ENCODE data around the gene SF1. TPM values are rescaled to one million over a fixed set of nuclear protein-coding genes. Genes with fewer than 3 reads are reported as not detected.

Gene SF1
- total and polyA plus RNA-seq, 2 of the 8 experiments (the other 6 are each of a cell fraction or from before 2014, with no cell fraction given): 72.7 to 353 TPM

DNA sequence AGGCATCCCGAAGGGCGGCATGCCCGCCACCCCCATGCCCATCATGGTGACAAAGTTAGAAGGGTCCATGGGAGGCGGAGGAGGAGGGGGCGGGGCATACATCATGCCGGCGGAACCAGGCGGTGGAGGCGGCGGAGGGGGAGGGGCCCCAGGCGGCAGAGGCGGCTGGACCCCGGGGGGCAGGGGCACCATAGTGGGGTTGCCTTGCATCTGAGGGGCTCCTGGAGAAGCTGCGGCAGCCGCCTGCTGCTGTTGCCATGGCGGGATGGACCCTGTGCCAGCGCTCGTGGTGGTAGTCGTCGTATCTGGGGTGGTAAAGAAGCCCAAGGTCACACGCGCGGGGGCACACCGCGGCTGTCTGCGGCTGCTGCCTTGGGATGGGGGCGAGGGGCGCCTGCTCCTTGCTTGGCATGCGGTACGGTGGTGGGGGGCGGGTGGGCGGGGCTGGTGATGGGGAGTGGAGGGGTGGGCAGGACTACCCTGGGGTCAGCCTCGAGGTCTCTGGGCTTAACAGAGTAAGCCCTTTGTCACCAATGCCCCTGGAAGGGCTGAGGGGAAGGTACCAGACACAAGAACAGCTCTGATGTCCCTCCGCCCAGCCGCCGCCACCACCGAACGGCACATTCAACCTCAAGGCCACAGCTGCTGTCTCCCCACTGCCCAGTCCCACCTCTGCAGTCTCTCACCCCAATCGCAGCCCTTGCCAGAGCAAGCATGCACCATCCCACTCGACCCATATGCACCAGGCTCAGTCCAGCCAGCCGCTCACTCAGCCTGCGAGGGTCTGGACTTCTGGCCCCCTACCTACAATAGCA lies 12.3 kb downstream of the SF1 start:
- Histone ChIP-seq H2BK5ac (ENCODE audit: low read depth, low read length) (no peak overlapping the region), H3K56ac (replicated peaks; ENCODE audit: insufficient read length, low read depth, low read length) (no peak overlapping the region), H3K4me2 (ENCODE audit: insufficient read depth in 1 of 2, low read depth in 2 of 2, low read length in 2 of 2) (peak overlapping the region in 1 of 2 experiments; percentile 70; a peak in 1 of 4 replicates), H2AFZ (ENCODE audit: low read length) (no peak overlapping the region), H3K4me3 (ENCODE audit: extremely low read depth in 1 of 4, insufficient read depth in 2 of 4, low read depth in 3 of 4, low read length in 4 of 4) (no peak overlapping the region), H4K5ac (ENCODE audit: insufficient read length, low read depth, low read length) (no peak overlapping the region), H4K8ac (ENCODE audit: extremely low read depth, insufficient read depth, low read length) (peak overlapping the region; percentile 89), H3K27ac (ENCODE audit: low read depth, low read length) (no peak overlapping the region; the same call in 1 of the 2 replicates), H3K79me2 (ENCODE audit: control insufficient read depth in 1 of 2, insufficient read depth in 2 of 2, low read length in 2 of 2) (peaks cover 0 to 22% of the 10 kb centered on the region in 2 experiments; a peak in 1 of 4 replicates), H2BK20ac (ENCODE audit: low read length) (no peak overlapping the region), H2AK5ac (ENCODE audit: low read depth, low read length) (no peak overlapping the region), H4K20me1 (replicated peaks in 1 of 2; ENCODE audit: control insufficient read depth in 1 of 2, insufficient read depth in 2 of 2, low read length in 2 of 2) (peaks cover 21 to 33% of the 10 kb centered on the region in 2 experiments), H4K91ac (replicated peaks; ENCODE audit: insufficient read length, low read length) (no peak overlapping the region), H2BK120ac (replicated peaks; ENCODE audit: low read depth, low read length) (no peak overlapping the region), H3K14ac (ENCODE audit: insufficient read length) (no peak overlapping the region), H3K36me3 (ENCODE audit: control insufficient read depth in 2 of 4, insufficient read depth in 4 of 4, low read length in 3 of 4) (peaks cover 49 to 75% (median 64%) of the 10 kb centered on the region in 4 experiments), H3K27me3 (replicated peaks in 1 of 4; ENCODE audit: control insufficient read depth in 3 of 4, extremely low read depth in 1 of 4, insufficient read depth in 3 of 4, low read length in 3 of 4) (no peaks in the 10 kb centered on the region; a peak in 1 of 7 replicates), H3K4ac (replicated peaks; ENCODE audit: insufficient read length, low read depth, low read length) (no peak overlapping the region), H2BK15ac (ENCODE audit: low read length) (0 out of 2 replicates have a peak overlapping the region, but pooled peaks have one; percentile 53), H3K18ac (ENCODE audit: extremely low read depth, low read length) (no peak overlapping the region), H3K4me1 (replicated peaks in 1 of 4; ENCODE audit: control insufficient read depth in 3 of 4, insufficient read depth in 4 of 4, low read length in 3 of 4) (peaks cover 21 to 52% (median 44%) of the 10 kb centered on the region in 4 experiments), H3K79me1 (ENCODE audit: low read depth, low read length) (peaks cover 3% of the 10 kb centered on the region), H3K9me3 (ENCODE audit: insufficient read depth in 2 of 2, low read depth in 1 of 2, low read length in 1 of 2) (no peaks in the 10 kb centered on the region), H2BK12ac (ENCODE audit: low read depth, low read length) (no peak overlapping the region; the same call in 1 of the 2 replicates), H3K23me2 (ENCODE audit: low read depth, low read length) (no peaks in the 10 kb centered on the region), H3K23ac (ENCODE audit: insufficient read length) (no peak overlapping the region), H3K9ac (replicated peaks in 1 of 4; ENCODE audit: extremely low read depth in 1 of 4, low read depth in 3 of 4, low read length in 3 of 4) (no peak overlapping the region)
- no peak for TF ChIP-seq RNF2 (IDR thresholded peaks at IDR 0.05; ENCODE audit: borderline replicate concordance, low read depth, low read length, missing control alignments, poor library complexity, severe bottlenecking)
- peak; percentile 51 for TF ChIP-seq POLR2AphosphoS5 (IDR thresholded peaks at IDR 0.05; ENCODE audit: low read depth, low read length)
- DNase-seq (ENCODE audit: low read depth in 1 of 2, low spot score in 2 of 2) (no peak), FAIRE-seq (no peak)
- 91% methylated on average over 28 of the region's 42 CpGs; no CpG with 5 or more reads in 1 of the 2 experiments for WGBS, 2 experiments (ENCODE audit: extremely low coverage in 1 of 2, insufficient coverage in 1 of 2, insufficient read length in 1 of 2, insufficient replicate concordance in 2 of 2, low coverage in 1 of 2, low lambda C conversion rate in 2 of 2, missing lambda C conversion rate in 1 of 2)
- ChIA-PET CTCF (ENCODE audit: partially characterized antibody) (interaction anchor here (0.6 to 23.6 kb wide), 6 partner anchors 8 to 378 kb away, joined by 3 to 376 read pairs (median 6); partner anchors contain the start of genes RASGRP2 and SF1), POLR2A (ENCODE audit: partially characterized antibody) (interaction anchor here (0.9 to 42.9 kb wide), 3 partner anchors 0 to 20 kb away, joined by 3 to 1087 read pairs (median 1087); partner anchors contain the start of genes PYGM, RASGRP2 and SF1)

All from H1 (cell line).